GM12892 (cell line): ENCODE results near the gene OR2T29.

Experiments
- POLR2A ChIP-seq: IDR thresholded peaks from 2 replicates; pipeline ENCODE4 v1.6.1; 2011; ENCODE audit warnings: low read depth, low read length, control low read depth
- POLR2AphosphoS5 ChIP-seq: IDR thresholded peaks from 2 replicates; pipeline ENCODE4 v1.6.1; 2011; ENCODE audit warnings: low read depth, low read length, control low read depth

- TF ChIP-seq POLR2A = no peak
- no peak for TF ChIP-seq POLR2AphosphoS5
Measured at GRCh38 chr1:248611883-248612414, 49.4 kb upstream of the OR2T29 start.
